Head of caudate nucleus (tissue), 42 donors: ENCODE measurements around the gene TSPAN2.
"Not testable (repeated sequence)": the region's sequence is repeated elsewhere in the genome, so short reads cannot be mapped to it uniquely, and the experiment has no call there.

ENCODE experiments used
- DNase-seq, 42 donors: peaks; one replicate each; pipeline versions ENCODE4 v3.0.0 to v3.0.0-alpha.2; 2020 to 2021; ENCODE audit warnings: mixed read lengths in 7 of 42
- intact Hi-C: fragments of 100-400 bp; cut with DNase I; formaldehyde crosslinking; loops from one replicate; pipeline ENCODE4 v1.15.0; 2022

The TSPAN2 gene

GRCh38 chr1:115057661-115058254, 31.5 kb downstream of the TSPAN2 start:
- intact Hi-C loops = no loop called here

GRCh38 chr1:115056395-115056798, 32.9 kb downstream of the TSPAN2 start:
- intact Hi-C loops = no loop called here
- DNase-seq = no peak

More at GRCh38 chr1:115057661-115058254, 31.5 kb downstream of the TSPAN2 start:
- DNase-seq = no peak

GRCh38 chr1:115052454-115053083, 36.7 kb downstream of the TSPAN2 start:
- peak in 32 of 42 donors; percentile 13 to 80 (median 49) for DNase-seq
- intact Hi-C loops = no loop called here

GRCh38 chr1:115051850-115052249, 37.5 kb downstream of the TSPAN2 start:
- intact Hi-C loops = no loop called here
- no peak for DNase-seq

GRCh38 chr1:115046751-115047150, 42.6 kb downstream of the TSPAN2 start:
- intact Hi-C loops = no loop called here
- DNase-seq = no peak

GRCh38 chr1:115041654-115042053, 47.6 kb downstream of the TSPAN2 start:
- DNase-seq = no peak
- intact Hi-C loops = no loop called here

GRCh38 chr1:115040501-115040900, 48.8 kb downstream of the TSPAN2 start:
- no peak for DNase-seq
- intact Hi-C loops = no loop called here

- intact Hi-C loops = no loop called here
- DNase-seq = no peak
Measured at GRCh38 chr1:115036814-115037507, 52.3 kb downstream of the TSPAN2 start.

GRCh38 chr1:115035652-115036051, 53.7 kb downstream of the TSPAN2 start:
- intact Hi-C loops = no loop called here
- DNase-seq = no peak

GRCh38 chr1:115031595-115031994, 57.7 kb downstream of the TSPAN2 start:
- intact Hi-C loops = no loop called here
- no peak for DNase-seq

- intact Hi-C loops = no loop called here
- DNase-seq = no peak
Measured at GRCh38 chr1:115029526-115029925, 59.8 kb downstream of the TSPAN2 start, which contains the start of gene TSHB. Gene TSHB, plus strand, starts transcription at chr1:115029826. Its CDS starts 3,537 bp downstream, at chr1:115033363.

GRCh38 chr1:115023593-115023992, 65.7 kb downstream of the TSPAN2 start:
- intact Hi-C loops = no loop called here
- DNase-seq = no peak

- intact Hi-C loops = no loop called here
- no peak for DNase-seq
Measured at GRCh38 chr1:115021145-115021544, 68.2 kb downstream of the TSPAN2 start.

GRCh38 chr1:115019549-115019948, 69.8 kb downstream of the TSPAN2 start:
- intact Hi-C loops, DNase-seq: not testable (repeated sequence)

- intact Hi-C loops = no loop called here
- DNase-seq = no peak
Measured at GRCh38 chr1:115013792-115014191, 75.5 kb downstream of the TSPAN2 start.

- DNase-seq = no peak
- intact Hi-C loops = no loop called here
Measured at GRCh38 chr1:115012434-115012833, 76.9 kb downstream of the TSPAN2 start.

GRCh38 chr1:115012006-115012405, 77.3 kb downstream of the TSPAN2 start:
- no peak for DNase-seq
- intact Hi-C loops = no loop called here

GRCh38 chr1:115006191-115006590, 83.1 kb downstream of the TSPAN2 start:
- DNase-seq = no peak
- intact Hi-C loops = no loop called here
